ENCODE measurements around the gene DNAH6.
"Not testable (repeated sequence)": the region's sequence is repeated elsewhere in the genome, so short reads cannot be mapped to it uniquely, and the experiment has no call there.

The DNAH6 gene

DNA sequence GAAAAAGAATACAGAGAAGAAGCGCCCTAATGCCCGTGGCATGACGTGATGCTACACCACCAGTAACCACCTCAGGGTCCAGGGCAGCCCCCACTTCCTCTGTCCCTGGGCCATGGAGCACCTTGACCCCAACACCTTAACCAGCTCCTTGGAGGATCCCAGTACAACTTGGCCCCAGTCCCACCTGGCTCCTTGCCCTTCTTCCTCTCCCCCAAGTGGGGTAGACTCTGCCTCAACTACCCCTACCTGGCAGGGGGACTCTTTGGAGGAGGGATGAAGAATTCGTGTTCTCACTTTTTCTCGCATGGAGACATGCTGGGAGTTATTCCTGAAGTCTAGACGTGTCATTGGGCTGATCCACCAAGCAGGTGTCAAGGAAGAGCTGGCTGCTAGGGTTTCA is 345.7 kb downstream of the DNAH6 start:
- H3K36me3 ChIP-seq (replicated peaks), result no peaks in the 10 kb centered on the region
- in situ Hi-C loops (cut with MboI; ENCODE audit: low sequenced_read_pairs), result no loop called here
- H3K9me3 ChIP-seq, result no peaks in the 10 kb centered on the region; the same call in 1 of the 2 replicates
- no peak for DNase-seq (ENCODE audit: low spot score in 2 of 2)
- H3K4me1 ChIP-seq, result no peaks in the 10 kb centered on the region
- H3K4me3 ChIP-seq, result no peak overlapping the region
- peaks cover under 1% of the 10 kb centered on the region; the same call in 1 of the 2 replicates for H3K27me3 ChIP-seq (ENCODE audit: low read depth)

DNA sequence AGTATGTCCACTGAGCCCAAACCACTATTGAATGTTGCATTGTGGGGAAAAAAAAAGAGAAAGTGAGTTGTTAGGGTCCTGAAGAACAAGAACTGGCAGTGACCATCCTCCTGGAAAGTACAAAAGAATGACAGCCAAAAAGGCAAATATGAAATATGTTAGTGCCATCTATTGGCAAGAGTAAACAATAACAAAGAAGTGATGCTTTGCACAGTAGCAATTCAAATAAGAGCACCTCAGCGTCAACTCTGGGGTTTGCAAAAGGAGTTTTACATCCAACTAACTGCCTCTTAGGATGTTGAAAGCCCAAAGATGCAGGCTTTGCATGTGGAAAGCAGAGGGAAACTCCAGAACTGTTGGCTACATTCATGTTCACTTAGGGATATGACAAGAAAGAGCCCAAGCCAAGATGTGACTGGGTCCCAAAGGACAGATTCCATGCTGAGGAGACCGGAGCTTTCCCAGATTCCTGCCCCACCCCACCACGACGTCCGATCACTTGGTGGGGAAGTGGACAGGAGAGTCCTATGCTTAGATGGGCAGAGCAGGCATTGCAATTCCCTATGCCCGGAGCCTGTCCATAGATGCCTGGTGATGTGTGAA is 349.0 kb downstream of the DNAH6 start:
- Histone ChIP-seq H3K4me1 (no peaks in the 10 kb centered on the region), H3K9me3 (no peaks in the 10 kb centered on the region; the same call in 1 of the 2 replicates), H3K4me3 (no peak overlapping the region), H3K36me3 (replicated peaks) (no peaks in the 10 kb centered on the region), H3K27me3 (ENCODE audit: low read depth) (peaks cover 3% of the 10 kb centered on the region; the same call in 1 of the 2 replicates)
- DNase-seq (ENCODE audit: low spot score in 2 of 2), result no peak
- in situ Hi-C loops (cut with MboI; ENCODE audit: low sequenced_read_pairs), result no loop called here

DNA sequence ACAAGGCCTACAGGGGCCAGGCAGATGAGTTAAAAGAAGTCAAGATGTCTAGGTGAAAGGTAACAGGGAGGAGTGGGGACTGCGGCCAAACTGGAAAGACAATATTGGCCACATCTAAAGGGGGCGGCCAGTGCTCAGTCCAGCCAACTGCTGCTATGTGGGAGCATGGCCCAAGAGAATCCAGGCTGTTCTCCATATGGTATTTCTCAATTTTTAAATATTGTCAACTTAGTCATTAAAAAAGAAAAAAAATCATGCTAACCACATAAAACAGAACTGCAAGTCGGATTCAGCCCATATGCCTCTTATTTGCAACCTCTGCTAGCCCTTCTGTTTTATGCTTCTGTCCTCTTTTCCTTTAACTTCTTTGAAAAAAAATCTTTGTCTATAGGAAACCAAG is 349.8 kb downstream of the DNAH6 start:
- no peaks in the 10 kb centered on the region for H3K36me3 ChIP-seq (replicated peaks)
- peaks cover 3% of the 10 kb centered on the region; the same call in 1 of the 2 replicates for H3K27me3 ChIP-seq (ENCODE audit: low read depth)
- no peak for DNase-seq (ENCODE audit: low spot score in 2 of 2)
- in situ Hi-C loops (cut with MboI; ENCODE audit: low sequenced_read_pairs), result no loop called here
- no peak overlapping the region for H3K4me3 ChIP-seq
- no peaks in the 10 kb centered on the region for H3K4me1 ChIP-seq
- H3K9me3 ChIP-seq, result no peaks in the 10 kb centered on the region; the same call in 1 of the 2 replicates

DNA sequence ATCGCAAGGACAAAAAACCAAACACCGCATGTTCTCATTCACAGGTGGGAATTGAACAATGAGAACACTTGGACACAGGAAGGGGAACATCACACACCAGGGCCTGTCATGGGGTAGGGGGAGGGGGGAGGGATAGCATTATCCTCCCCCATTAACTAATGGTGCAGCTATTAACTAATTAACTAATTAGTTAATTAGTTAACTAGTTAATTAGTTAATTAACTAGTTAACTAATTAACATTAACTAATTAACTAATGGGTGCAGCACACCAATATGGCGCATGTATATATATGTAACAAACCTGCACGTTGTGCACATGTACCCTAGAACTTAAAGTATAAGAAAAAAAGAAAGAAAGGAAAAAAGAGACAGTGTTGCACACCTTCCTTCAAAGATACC is 352.0 kb downstream of the DNAH6 start:
- H3K9me3 ChIP-seq; H3K4me3 ChIP-seq; H3K4me1 ChIP-seq; in situ Hi-C loops (cut with MboI; ENCODE audit: low sequenced_read_pairs); H3K27me3 ChIP-seq (ENCODE audit: low read depth); DNase-seq (ENCODE audit: low spot score in 2 of 2); H3K36me3 ChIP-seq (replicated peaks): not testable (repeated sequence)

Data from HAP-1 (cell line).